ENCODE results near the gene TATDN2.
"Not testable (repeated sequence)": the region's sequence is repeated elsewhere in the genome, so short reads cannot be mapped to it uniquely, and the experiment has no call there.

The TATDN2 gene

GRCh38 chr3:10260211-10260701 is 12.0 kb downstream of the TATDN2 start:
- no peak for DNase-seq (ENCODE audit: low read depth)
- TF ChIP-seq CTCF (conservative IDR thresholded peaks at IDR 0.05; ENCODE audit: low read length), result no peak
- no peak overlapping the region for H3K4me3 ChIP-seq (ENCODE audit: low read length)

GRCh38 chr3:10262027-10262426 is 13.8 kb downstream of the TATDN2 start:
- no peak for TF ChIP-seq CTCF (conservative IDR thresholded peaks at IDR 0.05; ENCODE audit: low read length)
- DNase-seq (ENCODE audit: low read depth), result no peak
- no peak overlapping the region for H3K4me3 ChIP-seq (ENCODE audit: low read length)

GRCh38 chr3:10263646-10264363 is 15.5 kb downstream of the TATDN2 start:
- DNase-seq (ENCODE audit: low read depth), result peak; percentile 45
- peak overlapping the region; percentile 40 for H3K4me3 ChIP-seq (ENCODE audit: low read length)
- peak; percentile 67 for TF ChIP-seq CTCF (conservative IDR thresholded peaks at IDR 0.05; ENCODE audit: low read length)

GRCh38 chr3:10265833-10266232 is 17.6 kb downstream of the TATDN2 start:
- DNase-seq (ENCODE audit: low read depth), result no peak
- no peak overlapping the region for H3K4me3 ChIP-seq (ENCODE audit: low read length)
- TF ChIP-seq CTCF (conservative IDR thresholded peaks at IDR 0.05; ENCODE audit: low read length), result no peak

GRCh38 chr3:10266936-10267335 is 18.7 kb downstream of the TATDN2 start:
- not testable (repeated sequence) for DNase-seq (ENCODE audit: low read depth); H3K4me3 ChIP-seq (ENCODE audit: low read length)

GRCh38 chr3:10268116-10268515 is 19.9 kb downstream of the TATDN2 start:
- no peak for DNase-seq (ENCODE audit: low read depth)
- no peak for TF ChIP-seq CTCF (conservative IDR thresholded peaks at IDR 0.05; ENCODE audit: low read length)
- H3K4me3 ChIP-seq (ENCODE audit: low read length), result no peak overlapping the region

- no peak for DNase-seq (ENCODE audit: low read depth)
- TF ChIP-seq CTCF (conservative IDR thresholded peaks at IDR 0.05; ENCODE audit: low read length), result no peak
- no peak overlapping the region for H3K4me3 ChIP-seq (ENCODE audit: low read length)
Measured at GRCh38 chr3:10268930-10269329, 20.7 kb downstream of the TATDN2 start.

All from AG10803 (cell line).